Sigmoid colon (tissue), 7 donors: Measurements from ENCODE around the gene GRIK1. TPM values are rescaled to one million over a fixed set of nuclear protein-coding genes. Genes with fewer than 3 reads are reported as not detected.

Experiments
- DNase-seq: peaks from one replicate; pipeline ENCODE4 v3.0.0-alpha.2; 2019
- H3K27ac ChIP-seq, 4 donors: fragments of 200-600 bp; sonication (generic); one replicate each; pipeline ENCODE4 v1.5.1; 2016 to 2019; ENCODE audit warnings: mild to moderate bottlenecking in 1 of 4
- H3K27me3 ChIP-seq, 3 donors: fragments of 200-600 bp; sonication (generic); one replicate each; pipeline ENCODE4 v1.5.1; 2019; ENCODE audit warnings: mild to moderate bottlenecking in 1 of 3
- H3K36me3 ChIP-seq, 4 donors: fragments of 200-600 bp; sonication (generic); one replicate each; pipeline ENCODE4 v1.5.1; 2016 to 2019
- H3K4me1 ChIP-seq, 4 donors: fragments of 200-600 bp; sonication (generic); one replicate each; pipeline ENCODE4 v1.5.1; 2017 to 2019
- H3K4me3 ChIP-seq, 4 donors: fragments of 200-600 bp; sonication (generic); one replicate each; pipeline ENCODE4 v1.5.1; 2017 to 2019; ENCODE audit warnings: mild to moderate bottlenecking in 2 of 4, moderate library complexity in 1 of 4
- H3K9me3 ChIP-seq, 4 donors: fragments of 200-600 bp in 3 of 4; sonication (generic) in 3 of 4; one replicate each; pipeline versions ENCODE4 v1.5.1 to v1.6.1; 2013 to 2019
- CTCF ChIP-seq, 4 experiments: fragments of 450-650 bp in 3 of 4; fragments of 200-600 bp in 1 of 4; IDR thresholded peaks; one replicate each; pipeline ENCODE4 v1.5.1; 2016 to 2019; ENCODE audit warnings: antibody characterized with exemption in 4 of 4, mild to moderate bottlenecking in 3 of 4, moderate library complexity in 2 of 4
- EP300 ChIP-seq, 4 donors: sonication (generic); formaldehyde crosslinking; IDR thresholded peaks; one replicate each; pipeline ENCODE4 v1.6.1; 2017; ENCODE audit warnings: antibody characterized with exemption in 4 of 4
- POLR2A ChIP-seq, 2 donors: fragments of 450-650 bp; IDR thresholded peaks; one replicate each; pipeline ENCODE4 v1.6.1; 2016; ENCODE audit warnings: antibody characterized with exemption in 2 of 2, mild to moderate bottlenecking in 2 of 2, moderate library complexity in 2 of 2
- POLR2AphosphoS5 ChIP-seq, 4 donors: sonication (generic); formaldehyde crosslinking; IDR thresholded peaks; one replicate each; pipeline ENCODE4 v1.6.1; 2017; ENCODE audit warnings: antibody characterized with exemption in 4 of 4
- WGBS, 2 donors: extraction: QIAGEN DNeasy Blood & Tissue Kit; methylation state at CpG; one replicate each; pipeline ENCODE4 v1.1.7; 2013; 5-methylcytosine and 5-hydroxymethylcytosine counted together
- intact Hi-C: fragments of 100-400 bp; cut with DNase I; formaldehyde crosslinking; loops from one replicate; pipeline ENCODE4 v1.15.1; 2023
- polyA plus RNA-seq, 3 donors: library from polyadenylated mRNA; stranded (reverse); fragments of 200-250 nt; gene quantifications; one replicate each; pipeline ENCODE4 v1.2.3, GENCODE V29; 2013
- total RNA-seq, 4 donors: library from RNA; depleted of rRNA; stranded (reverse); fragments of >200 nt; gene quantifications; one replicate each; pipeline ENCODE4 v1.1.0, GENCODE V29; 2016
- donor health status: healthy with polysubstance abuse.
- donor health status: Bipolar disorder and iron deficiency.
- donor health status: healthy.

GRIK1 gene
- total and polyA plus RNA-seq, 7 donors = under 0.01 to 0.49 (median 0.13) TPM; not detected in 4

GRCh38 chr21:29550205-29550604, 389.6 kb downstream of the GRIK1 start:
- WGBS, 2 donors = 80 to 91% methylated on average over 2 of the region's 2 CpGs
- no peak for DNase-seq
- Histone ChIP-seq H3K27ac (no peak overlapping the region), H3K27me3 (no peaks in the 10 kb centered on the region), H3K4me3 (no peak overlapping the region), H3K4me1 (no peaks in the 10 kb centered on the region), H3K36me3 (no peaks in the 10 kb centered on the region), H3K9me3 (no peaks in the 10 kb centered on the region)
- intact Hi-C loops = no loop called here
- no peak for TF ChIP-seq EP300 (IDR thresholded peaks at IDR 0.05)
- no peak for TF ChIP-seq POLR2AphosphoS5 (IDR thresholded peaks at IDR 0.05)
- TF ChIP-seq CTCF (IDR thresholded peaks at IDR 0.05) = no peak

GRCh38 chr21:29549614-29550013, 390.2 kb downstream of the GRIK1 start:
- no peaks in the 10 kb centered on the region for H3K36me3 ChIP-seq
- no peaks in the 10 kb centered on the region for H3K4me1 ChIP-seq
- no peak overlapping the region for H3K27ac ChIP-seq
- no peaks in the 10 kb centered on the region for H3K9me3 ChIP-seq
- no peak overlapping the region for H3K4me3 ChIP-seq
- no peak for DNase-seq
- 96% methylated on average over 9 of the region's 9 CpGs for WGBS, 2 donors
- intact Hi-C loops = no loop called here
- no peak for TF ChIP-seq POLR2AphosphoS5 (IDR thresholded peaks at IDR 0.05)
- no peak for TF ChIP-seq CTCF (IDR thresholded peaks at IDR 0.05)
- TF ChIP-seq POLR2A (IDR thresholded peaks at IDR 0.05) = no peak
- no peak for TF ChIP-seq EP300 (IDR thresholded peaks at IDR 0.05)
- H3K27me3 ChIP-seq = no peaks in the 10 kb centered on the region

- H3K9me3 ChIP-seq = no peaks in the 10 kb centered on the region
- intact Hi-C loops = no loop called here
- no peaks in the 10 kb centered on the region for H3K4me1 ChIP-seq
- DNase-seq = no peak
- TF ChIP-seq POLR2A (IDR thresholded peaks at IDR 0.05) (no peak), EP300 (IDR thresholded peaks at IDR 0.05) (no peak), CTCF (IDR thresholded peaks at IDR 0.05) (no peak), POLR2AphosphoS5 (IDR thresholded peaks at IDR 0.05) (no peak)
- H3K27ac ChIP-seq = no peak overlapping the region
- no peaks in the 10 kb centered on the region for H3K27me3 ChIP-seq
- no peaks in the 10 kb centered on the region for H3K36me3 ChIP-seq
- H3K4me3 ChIP-seq = no peak overlapping the region
- 95 to 96% methylated on average over 1 of the region's 1 CpG for WGBS, 2 donors
Measured at GRCh38 chr21:29547998-29548397, 391.8 kb downstream of the GRIK1 start.

GRCh38 chr21:29546071-29546470, 393.7 kb downstream of the GRIK1 start:
- Histone ChIP-seq H3K4me3 (no peak overlapping the region), H3K27ac (no peak overlapping the region), H3K36me3 (no peaks in the 10 kb centered on the region), H3K4me1 (no peaks in the 10 kb centered on the region), H3K27me3 (no peaks in the 10 kb centered on the region), H3K9me3 (no peaks in the 10 kb centered on the region)
- DNase-seq = no peak
- TF ChIP-seq EP300 (IDR thresholded peaks at IDR 0.05) = no peak
- TF ChIP-seq POLR2AphosphoS5 (IDR thresholded peaks at IDR 0.05) = no peak
- 94 to 95% methylated on average over 3 of the region's 3 CpGs for WGBS, 2 donors
- intact Hi-C loops = no loop called here

- no peak overlapping the region for H3K27ac ChIP-seq
- no peak for DNase-seq
- no peaks in the 10 kb centered on the region for H3K27me3 ChIP-seq
- no peak overlapping the region for H3K4me3 ChIP-seq
- TF ChIP-seq CTCF (IDR thresholded peaks at IDR 0.05) (no peak), EP300 (IDR thresholded peaks at IDR 0.05) (no peak), POLR2AphosphoS5 (IDR thresholded peaks at IDR 0.05) (no peak), POLR2A (IDR thresholded peaks at IDR 0.05) (no peak)
- WGBS, 2 donors = 83 to 88% methylated on average over 1 of the region's 1 CpG
- intact Hi-C loops = no loop called here
- H3K4me1 ChIP-seq = no peaks in the 10 kb centered on the region
- no peaks in the 10 kb centered on the region for H3K9me3 ChIP-seq
- H3K36me3 ChIP-seq = no peaks in the 10 kb centered on the region
Measured at GRCh38 chr21:29540289-29540688, 399.5 kb downstream of the GRIK1 start.
